Measurements from ENCODE around the gene LRTM2. TPM values are rescaled to one million over a fixed set of nuclear protein-coding genes. Genes with fewer than 3 reads are reported as not detected.

LRTM2 gene
- total RNA-seq, 1 experiment from 2014 or later = not detected

DNA sequence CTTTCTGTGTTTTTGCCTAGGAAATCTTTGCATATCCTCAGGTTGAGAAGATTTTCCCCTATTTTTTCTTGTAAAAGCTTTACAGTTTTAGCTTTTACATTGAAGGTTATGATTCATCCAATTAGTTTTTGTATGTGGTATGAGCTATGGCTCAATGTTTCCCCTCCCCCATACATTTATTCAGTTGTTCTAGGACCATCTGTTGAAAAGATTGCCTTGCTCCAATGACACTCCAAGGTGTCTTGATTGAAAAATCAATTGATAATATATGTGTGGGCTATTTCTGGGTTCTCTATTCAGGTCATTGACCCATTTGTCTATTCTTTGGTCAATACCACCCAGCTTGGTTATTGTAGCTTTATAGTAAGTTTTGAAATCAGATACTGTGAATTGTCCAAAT, 42.6 kb downstream of the LRTM2 start:
- Histone ChIP-seq H3K27me3 (replicated peaks; ENCODE audit: control insufficient read depth, insufficient read depth, low read length) (0 out of 2 replicates have a peak, but pooled peaks cover 2% of the 10 kb centered on the region), H3K9me3 (no peaks in the 10 kb centered on the region), H3K36me3 (ENCODE audit: control insufficient read depth, insufficient read depth, low read length) (no peaks in the 10 kb centered on the region), H3K4me1 (0 out of 2 replicates have a peak, but pooled peaks cover 3% of the 10 kb centered on the region), H3K4me3 (ENCODE audit: low read depth, low read length) (no peak overlapping the region)
- TF ChIP-seq, protein P1, sequence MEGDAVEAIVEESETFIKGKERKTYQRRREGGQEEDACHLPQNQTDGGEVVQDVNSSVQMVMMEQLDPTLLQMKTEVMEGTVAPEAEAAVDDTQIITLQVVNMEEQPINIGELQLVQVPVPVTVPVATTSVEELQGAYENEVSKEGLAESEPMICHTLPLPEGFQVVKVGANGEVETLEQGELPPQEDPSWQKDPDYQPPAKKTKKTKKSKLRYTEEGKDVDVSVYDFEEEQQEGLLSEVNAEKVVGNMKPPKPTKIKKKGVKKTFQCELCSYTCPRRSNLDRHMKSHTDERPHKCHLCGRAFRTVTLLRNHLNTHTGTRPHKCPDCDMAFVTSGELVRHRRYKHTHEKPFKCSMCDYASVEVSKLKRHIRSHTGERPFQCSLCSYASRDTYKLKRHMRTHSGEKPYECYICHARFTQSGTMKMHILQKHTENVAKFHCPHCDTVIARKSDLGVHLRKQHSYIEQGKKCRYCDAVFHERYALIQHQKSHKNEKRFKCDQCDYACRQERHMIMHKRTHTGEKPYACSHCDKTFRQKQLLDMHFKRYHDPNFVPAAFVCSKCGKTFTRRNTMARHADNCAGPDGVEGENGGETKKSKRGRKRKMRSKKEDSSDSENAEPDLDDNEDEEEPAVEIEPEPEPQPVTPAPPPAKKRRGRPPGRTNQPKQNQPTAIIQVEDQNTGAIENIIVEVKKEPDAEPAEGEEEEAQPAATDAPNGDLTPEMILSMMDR (IDR thresholded peaks at IDR 0.05; ENCODE audit: insufficient read depth in 1 of 2, low read depth in 1 of 2, low read length in 1 of 2, severe bottlenecking in 1 of 2, unreplicated experiment in 1 of 2) = no peak
- ChIA-PET POLR2A (no interaction called here), CTCF (no interaction called here)
- Mint-ChIP-seq H3K27ac (ENCODE audit: unreplicated experiment) (no peak overlapping the region), H3K4me3 (ENCODE audit: unreplicated experiment) (no peak overlapping the region), H3K36me3 (ENCODE audit: insufficient read depth, unreplicated experiment) (no peaks in the 10 kb centered on the region), H3K9me3 (ENCODE audit: unreplicated experiment) (no peaks in the 10 kb centered on the region), H3K27me3 (ENCODE audit: insufficient read depth, unreplicated experiment) (peaks cover 4% of the 10 kb centered on the region), H3K4me1 (ENCODE audit: low read depth, unreplicated experiment) (no peaks in the 10 kb centered on the region)
- intact Hi-C loops (cut with micrococcal nuclease; ENCODE audit: unreplicated experiment) = no loop called here
- BruUV-seq (replicated peaks) = no TSS peak
- DNase-seq = no peak

DNA sequence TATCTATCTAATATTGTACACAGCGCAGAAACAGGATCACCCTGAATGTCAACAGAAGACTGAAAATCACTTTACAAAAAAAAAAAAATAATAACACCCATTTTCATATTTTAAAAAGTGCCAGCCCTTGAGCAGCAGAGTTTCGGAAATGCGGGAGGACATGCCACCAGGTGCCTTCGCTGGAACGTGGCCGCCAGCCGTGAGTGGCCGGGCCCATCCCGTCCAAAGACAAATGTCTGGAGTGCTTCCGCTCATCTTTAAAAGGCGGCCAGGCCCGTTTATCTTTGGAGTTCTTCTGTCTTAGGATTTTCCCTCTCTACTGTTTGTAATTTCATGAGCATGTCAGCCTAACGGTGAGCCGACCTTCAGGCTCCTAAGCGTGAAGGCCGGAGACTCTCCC, 43.5 kb downstream of the LRTM2 start:
- H3K27me3 ChIP-seq (replicated peaks; ENCODE audit: control insufficient read depth, insufficient read depth, low read length) = no peaks in the 10 kb centered on the region
- no peaks in the 10 kb centered on the region for H3K36me3 Mint-ChIP-seq (ENCODE audit: insufficient read depth, unreplicated experiment)
- H3K9me3 Mint-ChIP-seq (ENCODE audit: unreplicated experiment) = no peaks in the 10 kb centered on the region
- ChIA-PET POLR2A (no interaction called here), CTCF (no interaction called here)
- no peak overlapping the region for H3K4me3 Mint-ChIP-seq (ENCODE audit: unreplicated experiment)
- no peaks in the 10 kb centered on the region for H3K4me1 Mint-ChIP-seq (ENCODE audit: low read depth, unreplicated experiment)
- H3K36me3 ChIP-seq (ENCODE audit: control insufficient read depth, insufficient read depth, low read length) = no peaks in the 10 kb centered on the region
- BruUV-seq (replicated peaks) = no TSS peak
- intact Hi-C loops (cut with micrococcal nuclease; ENCODE audit: unreplicated experiment) = no loop called here
- H3K9me3 ChIP-seq = no peaks in the 10 kb centered on the region
- H3K27me3 Mint-ChIP-seq (ENCODE audit: insufficient read depth, unreplicated experiment) = peaks cover under 1% of the 10 kb centered on the region
- 0 out of 2 replicates have a peak, but pooled peaks cover 3% of the 10 kb centered on the region for H3K4me1 ChIP-seq
- TF ChIP-seq, protein P1 (IDR thresholded peaks at IDR 0.05; ENCODE audit: insufficient read depth in 1 of 2, low read depth in 1 of 2, low read length in 1 of 2, severe bottlenecking in 1 of 2, unreplicated experiment in 1 of 2) = no peak
- DNase-seq = no peak
- H3K27ac Mint-ChIP-seq (ENCODE audit: unreplicated experiment) = no peak overlapping the region
- H3K4me3 ChIP-seq (ENCODE audit: low read depth, low read length) = no peak overlapping the region

DNA sequence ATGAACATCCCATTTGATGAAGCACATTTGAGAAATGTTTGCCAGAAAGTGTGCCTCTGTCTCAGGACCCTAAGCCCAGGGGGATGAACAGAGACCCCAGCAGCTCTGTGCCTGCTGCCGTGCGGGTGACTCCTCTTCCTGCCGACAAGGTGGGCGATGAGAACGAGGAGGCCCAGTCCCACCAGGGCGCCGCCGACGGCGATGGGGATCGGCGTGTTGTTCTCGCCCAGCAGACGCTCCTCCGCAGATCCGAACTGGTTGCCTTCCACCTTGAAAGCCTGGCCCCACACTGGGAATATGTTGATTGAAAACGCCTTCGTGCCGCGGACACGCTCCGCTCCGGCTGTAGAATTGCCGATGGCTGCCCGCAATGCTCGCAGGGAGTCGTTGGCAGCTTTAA, 44.1 kb downstream of the LRTM2 start:
- H3K27ac Mint-ChIP-seq (ENCODE audit: unreplicated experiment) = no peak overlapping the region
- H3K9me3 ChIP-seq = no peaks in the 10 kb centered on the region
- no peaks in the 10 kb centered on the region for H3K4me1 Mint-ChIP-seq (ENCODE audit: low read depth, unreplicated experiment)
- CTCF ChIA-PET = no interaction called here
- POLR2A ChIA-PET = no interaction called here
- H3K27me3 Mint-ChIP-seq (ENCODE audit: insufficient read depth, unreplicated experiment) = peaks cover 1% of the 10 kb centered on the region
- no peak overlapping the region for H3K4me3 ChIP-seq (ENCODE audit: low read depth, low read length)
- DNase-seq = peak in 1 of 2 experiments; percentile 26
- H3K36me3 Mint-ChIP-seq (ENCODE audit: insufficient read depth, unreplicated experiment) = no peaks in the 10 kb centered on the region
- H3K36me3 ChIP-seq (ENCODE audit: control insufficient read depth, insufficient read depth, low read length) = no peaks in the 10 kb centered on the region
- H3K9me3 Mint-ChIP-seq (ENCODE audit: unreplicated experiment) = no peaks in the 10 kb centered on the region
- H3K27me3 ChIP-seq (replicated peaks; ENCODE audit: control insufficient read depth, insufficient read depth, low read length) = no peaks in the 10 kb centered on the region
- no TSS peak for BruUV-seq (replicated peaks)
- H3K4me3 Mint-ChIP-seq (ENCODE audit: unreplicated experiment) = no peak overlapping the region
- TF ChIP-seq, protein P1 (IDR thresholded peaks at IDR 0.05; ENCODE audit: insufficient read depth in 1 of 2, low read depth in 1 of 2, low read length in 1 of 2, severe bottlenecking in 1 of 2, unreplicated experiment in 1 of 2) = no peak
- H3K4me1 ChIP-seq = 0 out of 2 replicates have a peak, but pooled peaks cover 3% of the 10 kb centered on the region
- intact Hi-C loops (cut with micrococcal nuclease; ENCODE audit: unreplicated experiment) = no loop called here
